Neutrophil (primary cell): ENCODE measurements around the gene KRTAP12-4.
"Not testable (repeated sequence)": the region's sequence is repeated elsewhere in the genome, so short reads cannot be mapped to it uniquely, and the experiment has no call there.

ENCODE experiments used
- H3K27ac ChIP-seq: fragments of 200-600 bp; sonication (generic); 2 replicates; pipeline ENCODE4 v1.5.1; 2016; ENCODE audit warnings: mild to moderate bottlenecking, moderate library complexity
- H3K27me3 ChIP-seq: fragments of 200-600 bp; sonication (generic); 2 replicates; pipeline ENCODE4 v1.6.0; 2016; ENCODE audit warnings: mild to moderate bottlenecking
- H3K36me3 ChIP-seq: fragments of 200-600 bp; sonication (generic); 2 replicates; pipeline ENCODE4 v1.5.1; 2017
- H3K4me1 ChIP-seq, 2 experiments: fragments of 200-600 bp in 1 of 2; sonication (generic) in 1 of 2; 1 replicate in 1 of 2; 2 replicates in 1 of 2; pipeline versions ENCODE4 v1.5.1 to v1.6.1; 2013 to 2016; ENCODE audit warnings: low read depth in 1 of 2, low read length in 1 of 2, mild to moderate bottlenecking in 1 of 2, moderate library complexity in 1 of 2; ENCODE audit not compliant: control insufficient read depth in 1 of 2, insufficient read depth in 1 of 2
- H3K4me3 ChIP-seq, 2 experiments: fragments of 200-600 bp in 1 of 2; sonication (generic) in 1 of 2; 1 replicate in 1 of 2; 2 replicates in 1 of 2; pipeline ENCODE4 v1.5.1; 2013 to 2016; ENCODE audit warnings: low read depth in 1 of 2, low read length in 1 of 2, mild to moderate bottlenecking in 1 of 2, moderate library complexity in 1 of 2
- H3K9me3 ChIP-seq: fragments of 200-600 bp; sonication (generic); 2 replicates; pipeline ENCODE4 v1.5.1; 2016
- CTCF ChIP-seq: fragments of 200-600 bp; sonication (generic); IDR thresholded peaks from 2 replicates; pipeline ENCODE4 v1.5.1; 2016; ENCODE audit warnings: antibody characterized with exemption

KRTAP12-4 gene

GRCh38 chr21:44697811-44698734 lies 43.6 kb upstream of the KRTAP12-4 start:
- no peak for TF ChIP-seq CTCF

GRCh38 chr21:44697172-44697810 lies 42.8 kb upstream of the KRTAP12-4 start, which contains the start of gene KRTAP10-12:
Gene KRTAP10-12 (plus strand): TSS chr21:44697172. CDS start chr21:44697202, 30 bp downstream.
- not testable (repeated sequence) for H3K4me1 ChIP-seq, H3K9me3 ChIP-seq, H3K27ac ChIP-seq, H3K4me3 ChIP-seq, H3K36me3 ChIP-seq
- H3K27me3 ChIP-seq, result peaks cover 80% of the 10 kb centered on the region

More at GRCh38 chr21:44697811-44698734, 43.6 kb upstream of the KRTAP12-4 start:
- peaks cover 88% of the 10 kb centered on the region for H3K27me3 ChIP-seq
- H3K36me3 ChIP-seq, result no peaks in the 10 kb centered on the region
- no peak overlapping the region for H3K4me3 ChIP-seq
- H3K9me3 ChIP-seq, result no peaks in the 10 kb centered on the region
- no peaks in the 10 kb centered on the region for H3K4me1 ChIP-seq
- no peak overlapping the region for H3K27ac ChIP-seq

GRCh38 chr21:44696572-44696971 lies 42.1 kb upstream of the KRTAP12-4 start:
- H3K27ac ChIP-seq, result no peak overlapping the region
- H3K9me3 ChIP-seq, result no peaks in the 10 kb centered on the region
- no peaks in the 10 kb centered on the region for H3K4me1 ChIP-seq
- H3K27me3 ChIP-seq, result peaks cover 73% of the 10 kb centered on the region
- H3K36me3 ChIP-seq, result no peaks in the 10 kb centered on the region
- H3K4me3 ChIP-seq, result no peak overlapping the region
- TF ChIP-seq CTCF, result no peak

- TF ChIP-seq CTCF, result no peak
- Histone ChIP-seq H3K4me3 (no peak overlapping the region), H3K27ac (no peak overlapping the region), H3K36me3 (no peaks in the 10 kb centered on the region), H3K4me1 (no peaks in the 10 kb centered on the region), H3K9me3 (no peaks in the 10 kb centered on the region), H3K27me3 (peaks cover 71% of the 10 kb centered on the region)
Measured at GRCh38 chr21:44695641-44696040, 41.2 kb upstream of the KRTAP12-4 start.

GRCh38 chr21:44695184-44695583 lies 40.7 kb upstream of the KRTAP12-4 start:
- Histone ChIP-seq H3K27ac (no peak overlapping the region), H3K9me3 (no peaks in the 10 kb centered on the region), H3K4me3 (no peak overlapping the region), H3K36me3 (no peaks in the 10 kb centered on the region), H3K4me1 (no peaks in the 10 kb centered on the region), H3K27me3 (peaks cover 71% of the 10 kb centered on the region)
- TF ChIP-seq CTCF, result no peak

GRCh38 chr21:44694776-44695175 lies 40.3 kb upstream of the KRTAP12-4 start:
- H3K4me3 ChIP-seq, result no peak overlapping the region
- no peak for TF ChIP-seq CTCF
- no peak overlapping the region for H3K27ac ChIP-seq
- H3K27me3 ChIP-seq, result peaks cover 71% of the 10 kb centered on the region
- no peaks in the 10 kb centered on the region for H3K9me3 ChIP-seq
- no peaks in the 10 kb centered on the region for H3K36me3 ChIP-seq
- H3K4me1 ChIP-seq, result no peaks in the 10 kb centered on the region
